NCI-H82 (cell line): ENCODE data around the gene NKX2-3.

Experiments used
- DNase-seq: peaks from one replicate; lab custom pipeline; 2025; lab: John Stamatoyannopoulos, UW

NKX2-3 gene

GRCh38 chr10:99583687-99584086 is 50.9 kb downstream of the NKX2-3 start:
- DNase-seq: no peak
